Activated T-helper 17 cell treated with anti-CD3 and anti-CD28 coated beads, Interleukin-2, amount 50 U/mL, for 72 hours (primary cell): ENCODE measurements around the gene EMP3. TPM values are rescaled to one million over a fixed set of nuclear protein-coding genes. Genes with fewer than 3 reads are reported as not detected.

Experiments
- ATAC-seq: fragments of 150-1000 bp; cut with Tn5 transposase; replicated peaks from 2 replicates; pipeline ENCODE4 v1.10.0; 2021; ENCODE audit warnings: mild to moderate bottlenecking, moderate library complexity
- H3K27ac Mint-ChIP-seq: one replicate; pipeline ENCODE4 v1.8.0; 2022; ENCODE audit warnings: mixed read lengths
- H3K27me3 Mint-ChIP-seq: one replicate; pipeline ENCODE4 v1.8.0; 2022; ENCODE audit warnings: mixed read lengths
- H3K36me3 Mint-ChIP-seq: one replicate; pipeline ENCODE4 v1.8.0; 2022; ENCODE audit warnings: low read depth, mild to moderate bottlenecking, mixed read lengths
- H3K4me1 Mint-ChIP-seq: one replicate; pipeline ENCODE4 v1.8.0; 2022; ENCODE audit warnings: mixed read lengths
- H3K4me3 Mint-ChIP-seq: one replicate; pipeline ENCODE4 v1.8.0; 2022; ENCODE audit warnings: mild to moderate bottlenecking, mixed read lengths
- H3K9me3 Mint-ChIP-seq: one replicate; pipeline ENCODE4 v1.8.0; 2022; ENCODE audit warnings: mixed read lengths
- total RNA-seq, 2 donors: library from RNA; stranded (reverse); gene quantifications; one replicate each; pipeline ENCODE4 v1.2.3, GENCODE V29; 2022

Gene EMP3
- total RNA-seq, 2 donors from 2014 or later, result 190 to 192 TPM

GRCh38 chr19:48330012-48330681, 4.8 kb downstream of the EMP3 start:
- peak overlapping the region; percentile 84 for H3K27ac Mint-ChIP-seq
- peaks cover 28% of the 10 kb centered on the region for H3K4me1 Mint-ChIP-seq
- no peaks in the 10 kb centered on the region for H3K9me3 Mint-ChIP-seq
- no peak for ATAC-seq
- peak overlapping the region; percentile 91 for H3K4me3 Mint-ChIP-seq
- no peaks in the 10 kb centered on the region for H3K27me3 Mint-ChIP-seq
- peaks cover 84% of the 10 kb centered on the region for H3K36me3 Mint-ChIP-seq

- Mint-ChIP-seq H3K36me3 (peaks cover 62% of the 10 kb centered on the region), H3K4me1 (peaks cover 28% of the 10 kb centered on the region), H3K9me3 (no peaks in the 10 kb centered on the region), H3K4me3 (peak overlapping the region; percentile 91), H3K27ac (peak overlapping the region; percentile 94), H3K27me3 (no peaks in the 10 kb centered on the region)
- no peak for ATAC-seq
Measured at GRCh38 chr19:48332351-48332661, 7.0 kb downstream of the EMP3 start.

GRCh38 chr19:48332662-48333466, 7.5 kb downstream of the EMP3 start:
- ATAC-seq, result peak; percentile 82
- peak overlapping the region; percentile 91 for H3K4me3 Mint-ChIP-seq
- no peaks in the 10 kb centered on the region for H3K9me3 Mint-ChIP-seq
- H3K4me1 Mint-ChIP-seq, result peaks cover 28% of the 10 kb centered on the region
- H3K36me3 Mint-ChIP-seq, result peaks cover 57% of the 10 kb centered on the region
- H3K27me3 Mint-ChIP-seq, result no peaks in the 10 kb centered on the region
- peak overlapping the region; percentile 94 for H3K27ac Mint-ChIP-seq

GRCh38 chr19:48333467-48334384, 8.4 kb downstream of the EMP3 start:
- Mint-ChIP-seq H3K4me1 (peaks cover 27% of the 10 kb centered on the region), H3K9me3 (no peaks in the 10 kb centered on the region), H3K27ac (peak overlapping the region; percentile 94), H3K4me3 (peak overlapping the region; percentile 91), H3K27me3 (no peaks in the 10 kb centered on the region), H3K36me3 (peaks cover 48% of the 10 kb centered on the region)
- ATAC-seq, result peak; percentile 77

GRCh38 chr19:48338253-48338755, 13.0 kb downstream of the EMP3 start:
- Mint-ChIP-seq H3K27me3 (no peaks in the 10 kb centered on the region), H3K4me3 (no peak overlapping the region), H3K36me3 (peaks cover 5% of the 10 kb centered on the region), H3K9me3 (no peaks in the 10 kb centered on the region), H3K27ac (no peak overlapping the region), H3K4me1 (peaks cover 6% of the 10 kb centered on the region)
- ATAC-seq, result no peak

GRCh38 chr19:48338802-48339503, 13.6 kb downstream of the EMP3 start:
- Mint-ChIP-seq H3K27ac (peak overlapping the region; percentile 72), H3K9me3 (no peaks in the 10 kb centered on the region), H3K36me3 (no peaks in the 10 kb centered on the region), H3K27me3 (no peaks in the 10 kb centered on the region), H3K4me3 (no peak overlapping the region), H3K4me1 (peaks cover 6% of the 10 kb centered on the region)
- no peak for ATAC-seq

GRCh38 chr19:48340995-48341394, 15.6 kb downstream of the EMP3 start:
- Mint-ChIP-seq H3K4me3 (no peak overlapping the region), H3K27ac (no peak overlapping the region), H3K4me1 (no peaks in the 10 kb centered on the region), H3K27me3 (no peaks in the 10 kb centered on the region), H3K36me3 (no peaks in the 10 kb centered on the region), H3K9me3 (no peaks in the 10 kb centered on the region)
- no peak for ATAC-seq

GRCh38 chr19:48341515-48342413, 16.4 kb downstream of the EMP3 start:
- Mint-ChIP-seq H3K27ac (no peak overlapping the region), H3K9me3 (no peaks in the 10 kb centered on the region)

GRCh38 chr19:48342414-48342738, 17.0 kb downstream of the EMP3 start:
- Mint-ChIP-seq H3K9me3 (no peaks in the 10 kb centered on the region), H3K27me3 (no peaks in the 10 kb centered on the region), H3K4me1 (no peaks in the 10 kb centered on the region), H3K27ac (no peak overlapping the region), H3K36me3 (no peaks in the 10 kb centered on the region), H3K4me3 (no peak overlapping the region)
- no peak for ATAC-seq

More at GRCh38 chr19:48341515-48342413, 16.4 kb downstream of the EMP3 start:
- Mint-ChIP-seq H3K27me3 (no peaks in the 10 kb centered on the region), H3K36me3 (no peaks in the 10 kb centered on the region), H3K4me3 (no peak overlapping the region), H3K4me1 (no peaks in the 10 kb centered on the region)
- ATAC-seq, result no peak

- no peaks in the 10 kb centered on the region for H3K4me1 Mint-ChIP-seq
- no peak overlapping the region for H3K4me3 Mint-ChIP-seq
- H3K27me3 Mint-ChIP-seq, result no peaks in the 10 kb centered on the region
- no peaks in the 10 kb centered on the region for H3K36me3 Mint-ChIP-seq
- no peaks in the 10 kb centered on the region for H3K9me3 Mint-ChIP-seq
- ATAC-seq, result no peak
- no peak overlapping the region for H3K27ac Mint-ChIP-seq
Measured at GRCh38 chr19:48342841-48343540, 17.6 kb downstream of the EMP3 start.

GRCh38 chr19:48344892-48345291, 19.5 kb downstream of the EMP3 start:
- Mint-ChIP-seq H3K4me1 (peaks cover 6% of the 10 kb centered on the region), H3K27me3 (no peaks in the 10 kb centered on the region), H3K27ac (no peak overlapping the region), H3K9me3 (no peaks in the 10 kb centered on the region), H3K36me3 (peaks cover 6% of the 10 kb centered on the region), H3K4me3 (no peak overlapping the region)
- ATAC-seq, result no peak

GRCh38 chr19:48346191-48346590, 20.8 kb downstream of the EMP3 start:
- Mint-ChIP-seq H3K36me3 (peaks cover 6% of the 10 kb centered on the region), H3K27me3 (no peaks in the 10 kb centered on the region), H3K27ac (no peak overlapping the region), H3K9me3 (no peaks in the 10 kb centered on the region), H3K4me1 (peaks cover 9% of the 10 kb centered on the region), H3K4me3 (no peak overlapping the region)
- ATAC-seq, result no peak

- H3K27ac Mint-ChIP-seq, result peak overlapping the region; percentile 3
- H3K9me3 Mint-ChIP-seq, result no peaks in the 10 kb centered on the region
- H3K4me1 Mint-ChIP-seq, result peaks cover 14% of the 10 kb centered on the region
Measured at GRCh38 chr19:48348045-48348444, 22.7 kb downstream of the EMP3 start.

More at GRCh38 chr19:48348045-48348444, 22.7 kb downstream of the EMP3 start:
- peaks cover 6% of the 10 kb centered on the region for H3K36me3 Mint-ChIP-seq
- no peaks in the 10 kb centered on the region for H3K27me3 Mint-ChIP-seq
- no peak for ATAC-seq
- H3K4me3 Mint-ChIP-seq, result no peak overlapping the region
